HG02852 (cell line): ENCODE measurements around the gene DDTL.

Source experiments
- ATAC-seq: cut with Tn5 transposase; IDR thresholded peaks from one replicate; pipeline ENCODE4 v1.9.1; 2021; ENCODE audit warnings: mild to moderate bottlenecking, moderate library complexity; ENCODE audit not compliant: unreplicated experiment

DDTL gene

GRCh38 chr22:24003887-24004286, 37.2 kb downstream of the DDTL start:
- ATAC-seq, result no peak

GRCh38 chr22:24005201-24005600, 38.5 kb downstream of the DDTL start, which contains the start of gene GSTT4:
TSS of gene GSTT4 (minus strand) at chr22:24005453. CDS start at chr22:24005356, 97 bp downstream.
- no peak for ATAC-seq

GRCh38 chr22:24006207-24006913, 39.7 kb downstream of the DDTL start:
- ATAC-seq, result no peak

- ATAC-seq, result no peak
Measured at GRCh38 chr22:24006914-24007214, 40.2 kb downstream of the DDTL start.

- no peak for ATAC-seq
Measured at GRCh38 chr22:24007253-24008021, 40.7 kb downstream of the DDTL start.

GRCh38 chr22:24008022-24008283, 41.3 kb downstream of the DDTL start:
- no peak for ATAC-seq

- ATAC-seq, result no peak
Measured at GRCh38 chr22:24008381-24009226, 41.9 kb downstream of the DDTL start.

GRCh38 chr22:24009227-24010017, 42.7 kb downstream of the DDTL start:
- no peak for ATAC-seq

- ATAC-seq, result no peak
Measured at GRCh38 chr22:24010018-24010391, 43.3 kb downstream of the DDTL start.

GRCh38 chr22:24011735-24012068, 45.0 kb downstream of the DDTL start:
- ATAC-seq, result no peak

- ATAC-seq, result no peak
Measured at GRCh38 chr22:24016156-24016555, 49.5 kb downstream of the DDTL start.

- ATAC-seq, result no peak
Measured at GRCh38 chr22:24021304-24021703, 54.6 kb downstream of the DDTL start.
